BJ (cell line): ENCODE data around the gene TRIP6. TPM values are rescaled to one million over a fixed set of nuclear protein-coding genes. Genes with fewer than 3 reads are reported as not detected.
A peak's percentile ranks its signal among the peaks of the same experiment; 100 is the strongest.

Experiments
- CTCF ChIA-PET: fragments of 350-600 bp; formaldehyde crosslinking; extraction: SDS; loops from one replicate; lab custom pipeline; 2021; ENCODE audit warnings: antibody characterized with exemption, inconsistent platforms; lab: Yijun Ruan, JAX
- POLR2A ChIA-PET: fragments of 300-600 bp; sonication (Branson Sonifier 250); formaldehyde crosslinking; extraction: SDS; loops from one replicate; lab custom pipeline; 2021; ENCODE audit warnings: antibody characterized with exemption; lab: Charles Lee
- DNase-seq: peaks from one replicate; pipeline ENCODE4 v3.0.0-alpha.2; 2011; ENCODE audit warnings: low read depth
- H3K27me3 ChIP-seq: 2 replicates; pipeline ENCODE4 v1.6.0; 2011; ENCODE audit warnings: low read length; ENCODE audit not compliant: control insufficient read depth, insufficient read depth
- H3K36me3 ChIP-seq: 2 replicates; pipeline ENCODE4 v1.5.1; 2011; ENCODE audit warnings: low read length; ENCODE audit not compliant: control insufficient read depth, insufficient read depth
- H3K4me3 ChIP-seq: 2 replicates; pipeline ENCODE4 v1.5.1; 2011; ENCODE audit warnings: low read depth, mild to moderate bottlenecking, control low read depth, low read length
- CTCF ChIP-seq: IDR thresholded peaks from 2 replicates; pipeline ENCODE4 v1.5.1; 2011; ENCODE audit warnings: low read depth, mild to moderate bottlenecking, control low read depth, inconsistent platforms, low read length, moderate library complexity; ENCODE audit not compliant: insufficient read depth
- polyA plus RNA-seq: library from polyadenylated mRNA; depleted of rRNA; stranded (reverse); fragments of >200 nt; gene quantifications from 2 replicates; pipeline ENCODE4 v1.2.3, GENCODE V29; 2011

TRIP6 gene
- polyA plus RNA-seq, 1 experiment: 105 TPM

- TF ChIP-seq CTCF: no peak
- Histone ChIP-seq H3K4me3 (no peak overlapping the region), H3K27me3 (no peaks in the 10 kb centered on the region), H3K36me3 (no peaks in the 10 kb centered on the region)
- POLR2A ChIA-PET: no interaction called here
- no peak for DNase-seq
- CTCF ChIA-PET: interaction anchor here (6.5 kb wide), 1 partner anchor 21 kb away, joined by 42 read pairs; the partner anchor contains the start of gene SLC12A9
These were observed 36.8 kb upstream of the TRIP6 start for GRCh38 chr7:100830396-100830795.

- TF ChIP-seq CTCF: no peak
- H3K4me3 ChIP-seq: no peak overlapping the region
- H3K27me3 ChIP-seq: no peaks in the 10 kb centered on the region
- no peaks in the 10 kb centered on the region for H3K36me3 ChIP-seq
- no peak for DNase-seq
- CTCF ChIA-PET: interaction anchor here (1.2 to 6.5 kb wide), 3 partner anchors 20 to 126 kb away, joined by 4 to 42 read pairs (median 17); partner anchors contain the start of genes POP7 and SLC12A9
- POLR2A ChIA-PET: no interaction called here
These were observed 34.9 kb upstream of the TRIP6 start for GRCh38 chr7:100832281-100832633.

- ChIA-PET POLR2A (no interaction called here), CTCF (interaction anchor here (0.8 to 3.1 kb wide), 4 partner anchors 8 to 117 kb away, joined by 3 to 13 read pairs (median 5); partner anchors contain the start of gene SLC12A9)
- no peaks in the 10 kb centered on the region for H3K27me3 ChIP-seq
- DNase-seq: no peak
- H3K4me3 ChIP-seq: no peak overlapping the region
- H3K36me3 ChIP-seq: no peaks in the 10 kb centered on the region
- TF ChIP-seq CTCF: no peak
These were observed 31.0 kb upstream of the TRIP6 start for GRCh38 chr7:100835903-100836811.

- no peak for TF ChIP-seq CTCF
- no peak for DNase-seq
- no peaks in the 10 kb centered on the region for H3K36me3 ChIP-seq
- H3K4me3 ChIP-seq: peak overlapping the region; percentile 32; the same call in 1 of the 2 replicates
- no peaks in the 10 kb centered on the region for H3K27me3 ChIP-seq
- ChIA-PET POLR2A (no interaction called here), CTCF (interaction anchor here (0.8 to 3.1 kb wide), 3 partner anchors 8 to 37 kb away, joined by 3 to 13 read pairs (median 7); partner anchors contain the start of gene SLC12A9)
These were observed 30.4 kb upstream of the TRIP6 start for GRCh38 chr7:100836812-100837098.

GRCh38 chr7:100837099-100837836, 29.9 kb upstream of the TRIP6 start:
- DNase-seq: peak; percentile 44
- CTCF ChIA-PET: interaction anchor here (0.8 to 3.1 kb wide), 3 partner anchors 9 to 38 kb away, joined by 3 to 13 read pairs (median 7); partner anchors contain the start of gene SLC12A9

More at GRCh38 chr7:100837099-100837836, 29.9 kb upstream of the TRIP6 start:
- Histone ChIP-seq H3K27me3 (no peaks in the 10 kb centered on the region), H3K36me3 (no peaks in the 10 kb centered on the region), H3K4me3 (peak overlapping the region; percentile 32)
- no peak for TF ChIP-seq CTCF
- POLR2A ChIA-PET: no interaction called here
